ENCODE data around the gene PTPRD. TPM values are rescaled to one million over a fixed set of nuclear protein-coding genes. Genes with fewer than 3 reads are reported as not detected.

PTPRD gene
- total RNA-seq, 1 experiment from 2014 or later = 0.02 TPM

- Histone ChIP-seq H3K4me2 (ENCODE audit: low read length) (no peak overlapping the region), H3K4me1 (ENCODE audit: control insufficient read depth in 1 of 2, insufficient read depth in 2 of 2, low read length in 2 of 2) (no peaks in the 10 kb centered on the region), H3K9ac (ENCODE audit: low read length) (no peak overlapping the region), H3K27me3 (ENCODE audit: insufficient read depth, low read length) (no peaks in the 10 kb centered on the region), H3K9me2 (ENCODE audit: insufficient read depth) (no peaks in the 10 kb centered on the region), H3K36me3 (ENCODE audit: control insufficient read depth in 1 of 2, insufficient read depth in 2 of 2, low read length in 2 of 2) (no peaks in the 10 kb centered on the region), H3K9me3 (ENCODE audit: control insufficient read depth in 1 of 2, insufficient read depth in 1 of 2, low read depth in 1 of 2, low read length in 2 of 2) (peaks cover 16 to 33% of the 10 kb centered on the region in 2 experiments; a peak in 2 of 4 replicates), H3K4me3 (replicated peaks in 1 of 2; ENCODE audit: low read depth in 1 of 2, low read length in 2 of 2) (no peak overlapping the region), H3K27ac (ENCODE audit: low read depth, low read length) (no peak overlapping the region), H4K20me1 (ENCODE audit: insufficient read depth) (no peaks in the 10 kb centered on the region), H2AFZ (ENCODE audit: low read depth, low read length, poor library complexity, severe bottlenecking) (no peak overlapping the region), H3K79me2 (ENCODE audit: insufficient read depth, low read length) (no peaks in the 10 kb centered on the region)
- no peak for ATAC-seq
- RAD21 ChIA-PET (ENCODE audit: low non-redundant PET in 1 of 2, low total read pairs in 2 of 2, uncharacterized antibody in 2 of 2, unreplicated experiment in 2 of 2) = no interaction called here
- no TSS peak for BruUV-seq (replicated peaks)
- no peak for TF ChIP-seq CEBPB (IDR thresholded peaks at IDR 0.05; ENCODE audit: low read depth)
- no peak for TF ChIP-seq ZNF274 (IDR thresholded peaks at IDR 0.05; ENCODE audit: low read depth, low read length)
- TF ChIP-seq, protein P1, sequence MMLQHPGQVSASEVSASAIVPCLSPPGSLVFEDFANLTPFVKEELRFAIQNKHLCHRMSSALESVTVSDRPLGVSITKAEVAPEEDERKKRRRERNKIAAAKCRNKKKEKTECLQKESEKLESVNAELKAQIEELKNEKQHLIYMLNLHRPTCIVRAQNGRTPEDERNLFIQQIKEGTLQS (IDR thresholded peaks at IDR 0.05) = no peak
- TF ChIP-seq JUND (IDR thresholded peaks at IDR 0.05) = no peak
- no peak for TF ChIP-seq FOSL1 (IDR thresholded peaks at IDR 0.05; ENCODE audit: low read depth)
- no peak for TF ChIP-seq YY1 (IDR thresholded peaks at IDR 0.05; ENCODE audit: extremely low read depth, insufficient replicate concordance, low read depth, low read length)
- TF ChIP-seq, protein P2, sequence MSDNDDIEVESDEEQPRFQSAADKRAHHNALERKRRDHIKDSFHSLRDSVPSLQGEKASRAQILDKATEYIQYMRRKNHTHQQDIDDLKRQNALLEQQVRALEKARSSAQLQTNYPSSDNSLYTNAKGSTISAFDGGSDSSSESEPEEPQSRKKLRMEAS (IDR thresholded peaks at IDR 0.05) = no peak
- TF ChIP-seq EGR1 (IDR thresholded peaks at IDR 0.05; ENCODE audit: low read depth) = no peak
- TF ChIP-seq SRF (IDR thresholded peaks at IDR 0.05; ENCODE audit: low read depth) = no peak
- TF ChIP-seq, protein P3, sequence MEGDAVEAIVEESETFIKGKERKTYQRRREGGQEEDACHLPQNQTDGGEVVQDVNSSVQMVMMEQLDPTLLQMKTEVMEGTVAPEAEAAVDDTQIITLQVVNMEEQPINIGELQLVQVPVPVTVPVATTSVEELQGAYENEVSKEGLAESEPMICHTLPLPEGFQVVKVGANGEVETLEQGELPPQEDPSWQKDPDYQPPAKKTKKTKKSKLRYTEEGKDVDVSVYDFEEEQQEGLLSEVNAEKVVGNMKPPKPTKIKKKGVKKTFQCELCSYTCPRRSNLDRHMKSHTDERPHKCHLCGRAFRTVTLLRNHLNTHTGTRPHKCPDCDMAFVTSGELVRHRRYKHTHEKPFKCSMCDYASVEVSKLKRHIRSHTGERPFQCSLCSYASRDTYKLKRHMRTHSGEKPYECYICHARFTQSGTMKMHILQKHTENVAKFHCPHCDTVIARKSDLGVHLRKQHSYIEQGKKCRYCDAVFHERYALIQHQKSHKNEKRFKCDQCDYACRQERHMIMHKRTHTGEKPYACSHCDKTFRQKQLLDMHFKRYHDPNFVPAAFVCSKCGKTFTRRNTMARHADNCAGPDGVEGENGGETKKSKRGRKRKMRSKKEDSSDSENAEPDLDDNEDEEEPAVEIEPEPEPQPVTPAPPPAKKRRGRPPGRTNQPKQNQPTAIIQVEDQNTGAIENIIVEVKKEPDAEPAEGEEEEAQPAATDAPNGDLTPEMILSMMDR (IDR thresholded peaks at IDR 0.05 in 2 of 3, conservative IDR thresholded peaks at IDR 0.05 in 1 of 3; ENCODE audit: borderline replicate concordance in 1 of 3, insufficient read depth in 1 of 3, low read depth in 2 of 3, low read length in 2 of 3) = no peak
- TF ChIP-seq, protein P4, sequence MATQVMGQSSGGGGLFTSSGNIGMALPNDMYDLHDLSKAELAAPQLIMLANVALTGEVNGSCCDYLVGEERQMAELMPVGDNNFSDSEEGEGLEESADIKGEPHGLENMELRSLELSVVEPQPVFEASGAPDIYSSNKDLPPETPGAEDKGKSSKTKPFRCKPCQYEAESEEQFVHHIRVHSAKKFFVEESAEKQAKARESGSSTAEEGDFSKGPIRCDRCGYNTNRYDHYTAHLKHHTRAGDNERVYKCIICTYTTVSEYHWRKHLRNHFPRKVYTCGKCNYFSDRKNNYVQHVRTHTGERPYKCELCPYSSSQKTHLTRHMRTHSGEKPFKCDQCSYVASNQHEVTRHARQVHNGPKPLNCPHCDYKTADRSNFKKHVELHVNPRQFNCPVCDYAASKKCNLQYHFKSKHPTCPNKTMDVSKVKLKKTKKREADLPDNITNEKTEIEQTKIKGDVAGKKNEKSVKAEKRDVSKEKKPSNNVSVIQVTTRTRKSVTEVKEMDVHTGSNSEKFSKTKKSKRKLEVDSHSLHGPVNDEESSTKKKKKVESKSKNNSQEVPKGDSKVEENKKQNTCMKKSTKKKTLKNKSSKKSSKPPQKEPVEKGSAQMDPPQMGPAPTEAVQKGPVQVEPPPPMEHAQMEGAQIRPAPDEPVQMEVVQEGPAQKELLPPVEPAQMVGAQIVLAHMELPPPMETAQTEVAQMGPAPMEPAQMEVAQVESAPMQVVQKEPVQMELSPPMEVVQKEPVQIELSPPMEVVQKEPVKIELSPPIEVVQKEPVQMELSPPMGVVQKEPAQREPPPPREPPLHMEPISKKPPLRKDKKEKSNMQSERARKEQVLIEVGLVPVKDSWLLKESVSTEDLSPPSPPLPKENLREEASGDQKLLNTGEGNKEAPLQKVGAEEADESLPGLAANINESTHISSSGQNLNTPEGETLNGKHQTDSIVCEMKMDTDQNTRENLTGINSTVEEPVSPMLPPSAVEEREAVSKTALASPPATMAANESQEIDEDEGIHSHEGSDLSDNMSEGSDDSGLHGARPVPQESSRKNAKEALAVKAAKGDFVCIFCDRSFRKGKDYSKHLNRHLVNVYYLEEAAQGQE (IDR thresholded peaks at IDR 0.05; ENCODE audit: low read depth) = no peak
- no peak for TF ChIP-seq ZFX (IDR thresholded peaks at IDR 0.05)
- no peak for TF ChIP-seq ZBTB33 (IDR thresholded peaks at IDR 0.05; ENCODE audit: extremely low read depth, insufficient replicate concordance, low read length)
- TF ChIP-seq CBX3 (IDR thresholded peaks at IDR 0.05; ENCODE audit: low read depth) = no peak
- TF ChIP-seq ELF1 (IDR thresholded peaks at IDR 0.05; ENCODE audit: borderline replicate concordance, low read depth) = no peak
- TF ChIP-seq EZH2phosphoT487 (IDR thresholded peaks at IDR 0.05; ENCODE audit: borderline replicate concordance) = no peak
- TF ChIP-seq SP1 (IDR thresholded peaks at IDR 0.05; ENCODE audit: low read depth) = no peak
- no peak for TF ChIP-seq POLR2A (IDR thresholded peaks at IDR 0.05; ENCODE audit: borderline replicate concordance, extremely low read depth, insufficient read depth, insufficient read length)
- intact Hi-C loops (cut with micrococcal nuclease) = no loop called here
- DNase-seq (ENCODE audit: low read depth, low spot score) = no peak
- POLR2A ChIA-PET = no interaction called here
- CTCF ChIA-PET = no interaction called here
These were observed 1651.5 kb downstream of the PTPRD start for GRCh38 chr9:8961186-8961851.
